Naive thymus-derived CD4-positive, alpha-beta T cell (primary cell): ENCODE measurements around the gene UIMC1. TPM values are rescaled to one million over a fixed set of nuclear protein-coding genes. Genes with fewer than 3 reads are reported as not detected.
"Not testable (repeated sequence)": the region's sequence is repeated elsewhere in the genome, so short reads cannot be mapped to it uniquely, and the experiment has no call there.

ENCODE experiments used
- ATAC-seq: fragments of 150-1000 bp; cut with Tn5 transposase; 2 replicates; pipeline ENCODE4 v1.10.0; 2021; ENCODE audit warnings: mild to moderate bottlenecking, moderate library complexity
- CTCF ChIA-PET: fragments of 350-600 bp; sonication (Branson Sonifier 250); formaldehyde crosslinking; loops from one replicate; lab custom pipeline; 2021; ENCODE audit warnings: antibody characterized with exemption; lab: Charles Lee
- POLR2A ChIA-PET: fragments of 350-600 bp; sonication (Branson Sonifier 250); formaldehyde crosslinking; loops from one replicate; lab custom pipeline; 2021; ENCODE audit warnings: antibody characterized with exemption, inconsistent platforms; lab: Charles Lee
- DNase-seq, 9 donors: peaks; one replicate each; pipeline versions ENCODE4 v3.0.0 to v3.0.0-alpha.2; 2020 to 2022; ENCODE audit warnings: mixed read lengths in 1 of 9
- H3K27ac ChIP-seq: one replicate; pipeline ENCODE4 v1.7.0; 2013; ENCODE audit warnings: mild to moderate bottlenecking, low read depth, low read length, moderate library complexity
- H3K27me3 ChIP-seq, 2 donors: one replicate each; pipeline ENCODE4 v1.7.0; 2013; ENCODE audit warnings: low read length in 2 of 2, mild to moderate bottlenecking in 2 of 2, moderate library complexity in 2 of 2; ENCODE audit not compliant: control insufficient read depth in 2 of 2, insufficient read depth in 2 of 2
- H3K36me3 ChIP-seq, 3 experiments: 1 replicate in 2 of 3; 2 replicates in 1 of 3; pipeline ENCODE4 v1.7.0; 2013; ENCODE audit warnings: low read length in 3 of 3, mild to moderate bottlenecking in 3 of 3, moderate library complexity in 1 of 3; ENCODE audit not compliant: insufficient read depth in 3 of 3, control insufficient read depth in 2 of 3
- H3K4me1 ChIP-seq, 2 donors: one replicate each; pipeline ENCODE4 v1.7.0; 2013; ENCODE audit warnings: low read length in 2 of 2, mild to moderate bottlenecking in 2 of 2, moderate library complexity in 1 of 2; ENCODE audit not compliant: control insufficient read depth in 2 of 2, insufficient read depth in 2 of 2
- H3K4me3 ChIP-seq: 2 replicates; pipeline ENCODE4 v1.7.0; 2013; ENCODE audit warnings: mild to moderate bottlenecking, low read length
- H3K9me3 ChIP-seq, 3 experiments: 1 replicate in 2 of 3; 2 replicates in 1 of 3; pipeline ENCODE4 v1.7.0; 2013; ENCODE audit warnings: low read length in 3 of 3; ENCODE audit not compliant: control insufficient read depth in 2 of 3
- H3K27ac Mint-ChIP-seq, 9 donors: one replicate each; pipeline ENCODE4 v1.8.0; 2020 to 2022; ENCODE audit warnings: mixed read lengths in 9 of 9, mild to moderate bottlenecking in 8 of 9, moderate library complexity in 5 of 9, inconsistent platforms in 2 of 9
- H3K27me3 Mint-ChIP-seq, 5 donors: one replicate each; pipeline ENCODE4 v1.8.0; 2021 to 2022; ENCODE audit warnings: mixed read lengths in 5 of 5, mild to moderate bottlenecking in 1 of 5
- H3K36me3 Mint-ChIP-seq, 5 donors: one replicate each; pipeline ENCODE4 v1.8.0; 2020 to 2022; ENCODE audit warnings: mixed read lengths in 5 of 5, mild to moderate bottlenecking in 3 of 5, inconsistent platforms in 1 of 5
- H3K4me1 Mint-ChIP-seq, 7 donors: one replicate each; pipeline ENCODE4 v1.8.0; 2020 to 2022; ENCODE audit warnings: mixed read lengths in 7 of 7, mild to moderate bottlenecking in 3 of 7, inconsistent platforms in 1 of 7
- H3K4me3 Mint-ChIP-seq, 10 donors: one replicate each; pipeline ENCODE4 v1.8.0; 2020 to 2022; ENCODE audit warnings: mild to moderate bottlenecking in 10 of 10, mixed read lengths in 10 of 10, moderate library complexity in 6 of 10, inconsistent platforms in 2 of 10
- H3K9me3 Mint-ChIP-seq, 11 donors: one replicate each; pipeline ENCODE4 v1.8.0; 2020 to 2022; ENCODE audit warnings: mixed read lengths in 11 of 11, mild to moderate bottlenecking in 4 of 11, inconsistent platforms in 1 of 11, moderate library complexity in 1 of 11
- intact Hi-C, 2 donors: fragments of 100-400 bp; cut with micrococcal nuclease; formaldehyde crosslinking; loops; one replicate each; pipeline ENCODE4 v1.15.1; 2023
- polyA plus RNA-seq, 2 donors: library from polyadenylated mRNA; unstranded; fragments of 300-500 nt; fragmentation: Illumina TruSeq; gene quantifications; one replicate each; pipeline ENCODE4 v1.2.3, GENCODE V29; 2021
- total RNA-seq, 6 experiments: library from RNA in 5 of 6; stranded (reverse) in 5 of 6; gene quantifications; 1 replicate in 5 of 6; 2 replicates in 1 of 6; pipeline ENCODE4 v1.2.3 and lab custom pipeline; 2021 to 2026

The UIMC1 gene
- total and polyA plus RNA-seq, 7 experiments from 2014 or later = 17.5 to 60.8 (median 56.8) TPM

GRCh38 chr5:176985516-176985915 is 21.1 kb downstream of the UIMC1 start:
- Histone ChIP-seq H3K9me3 (no peaks in the 10 kb centered on the region), H3K27me3 (no peaks in the 10 kb centered on the region), H3K36me3 (peaks cover 0 to 12% (median 6%) of the 10 kb centered on the region in 3 experiments), H3K27ac (peak overlapping the region; percentile 35), H3K4me1 (peaks cover 6 to 12% of the 10 kb centered on the region in 2 donors), H3K4me3 (no peak overlapping the region)
- Mint-ChIP-seq H3K9me3 (no peaks in the 10 kb centered on the region), H3K4me3 (peak overlapping the region in 9 of 10 donors; percentile 17 to 69 (median 55)), H3K27ac (peak overlapping the region; percentile 60 to 92 (median 83)), H3K36me3 (peaks cover 0 to 13% (median 11%) of the 10 kb centered on the region in 5 donors), H3K4me1 (peaks cover 18 to 38% (median 26%) of the 10 kb centered on the region in 7 donors), H3K27me3 (no peaks in the 10 kb centered on the region)
- intact Hi-C loops = loop anchor here in 1 of 2 donors (2.0 kb wide), 1 partner anchor 19 kb away; no protein-coding TSS in a partner anchor
- POLR2A ChIA-PET = interaction anchor here (1.7 kb wide), 1 partner anchor 21 kb away, joined by 8 read pairs; the partner anchor contains the start of gene UIMC1
- DNase-seq (peak in 7 of 9 donors; percentile 30 to 58 (median 54)), ATAC-seq (peak; percentile 87)
- CTCF ChIA-PET = interaction anchor here (1.1 to 1.2 kb wide), 2 partner anchors 37 to 389 kb away, joined by 3 to 6 read pairs; partner anchors contain the start of gene ZNF346

- H3K27ac ChIP-seq, H3K27me3 Mint-ChIP-seq, CTCF ChIA-PET, DNase-seq, H3K27me3 ChIP-seq, ATAC-seq, H3K4me3 Mint-ChIP-seq, H3K9me3 ChIP-seq, H3K9me3 Mint-ChIP-seq, POLR2A ChIA-PET, H3K4me3 ChIP-seq: not testable (repeated sequence)
- peaks cover 6 to 12% of the 10 kb centered on the region in 2 donors for H3K4me1 ChIP-seq
- peaks cover 19 to 36% (median 26%) of the 10 kb centered on the region in 7 donors for H3K4me1 Mint-ChIP-seq
- intact Hi-C loops = loop anchor here in 1 of 2 donors (2.0 kb wide), 1 partner anchor 21 kb away; no protein-coding TSS in a partner anchor
- H3K27ac Mint-ChIP-seq = peak overlapping the region in 2 of 9 donors; percentile 32 to 78
- peaks cover 0 to 23% (median 19%) of the 10 kb centered on the region in 5 donors for H3K36me3 Mint-ChIP-seq
- peaks cover 0 to 17% (median 6%) of the 10 kb centered on the region in 3 experiments for H3K36me3 ChIP-seq
These were observed 22.4 kb downstream of the UIMC1 start for GRCh38 chr5:176984176-176984575.

GRCh38 chr5:176983593-176983992 is 23.0 kb downstream of the UIMC1 start:
- H3K27me3 ChIP-seq = not testable (repeated sequence)
- H3K36me3 ChIP-seq = peaks cover 0 to 17% (median 6%) of the 10 kb centered on the region in 3 experiments

DNA sequence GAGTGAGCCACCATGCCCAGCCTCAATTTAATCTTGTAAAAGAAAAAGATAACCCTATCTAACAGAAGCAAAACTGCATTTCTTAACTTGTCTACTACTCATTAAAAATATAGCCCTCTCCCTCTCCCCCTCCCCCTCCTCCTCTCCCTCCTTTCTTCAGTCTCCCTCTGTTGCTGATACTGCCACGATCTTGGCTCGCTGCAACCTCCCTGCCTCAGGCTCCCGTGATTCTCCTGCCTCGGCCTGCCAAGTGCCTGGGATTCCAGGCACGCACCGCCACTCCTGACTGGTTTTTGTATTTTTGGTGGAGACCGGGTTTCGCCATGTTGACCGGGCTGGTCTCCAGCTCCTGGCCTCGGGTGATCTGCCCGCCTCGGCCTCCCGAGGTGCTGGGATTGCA is 23.5 kb downstream of the UIMC1 start:
- Mint-ChIP-seq H3K36me3 (peaks cover 5 to 25% (median 23%) of the 10 kb centered on the region in 5 donors), H3K27ac (peak overlapping the region in 5 of 9 donors; percentile 12 to 77 (median 28)), H3K4me1 (peaks cover 8 to 28% (median 18%) of the 10 kb centered on the region in 7 donors)
- H3K4me1 ChIP-seq = peaks cover 6 to 12% of the 10 kb centered on the region in 2 donors
- H3K4me3 ChIP-seq, intact Hi-C loops, H3K4me3 Mint-ChIP-seq, H3K27me3 ChIP-seq, H3K9me3 ChIP-seq, POLR2A ChIA-PET, H3K27ac ChIP-seq, H3K9me3 Mint-ChIP-seq, ATAC-seq, H3K27me3 Mint-ChIP-seq, DNase-seq, CTCF ChIA-PET: not testable (repeated sequence)
- H3K36me3 ChIP-seq = peaks cover 0 to 17% (median 6%) of the 10 kb centered on the region in 3 experiments

More at GRCh38 chr5:176983593-176983992, 23.0 kb downstream of the UIMC1 start:
- H3K27ac ChIP-seq, H3K9me3 Mint-ChIP-seq, H3K27me3 Mint-ChIP-seq, H3K4me3 ChIP-seq, ATAC-seq, H3K4me3 Mint-ChIP-seq, POLR2A ChIA-PET, DNase-seq, CTCF ChIA-PET, H3K9me3 ChIP-seq, intact Hi-C loops: not testable (repeated sequence)
- H3K27ac Mint-ChIP-seq = peak overlapping the region in 1 of 9 donors; percentile 77
- H3K36me3 Mint-ChIP-seq = peaks cover 5 to 28% (median 23%) of the 10 kb centered on the region in 5 donors
- H3K4me1 ChIP-seq = peaks cover 6 to 12% of the 10 kb centered on the region in 2 donors
- peaks cover 13 to 32% (median 22%) of the 10 kb centered on the region in 7 donors for H3K4me1 Mint-ChIP-seq

GRCh38 chr5:176980818-176981217 is 25.8 kb downstream of the UIMC1 start:
- Histone ChIP-seq H3K4me1 (peaks cover 4 to 6% of the 10 kb centered on the region in 2 donors), H3K27ac (no peak overlapping the region), H3K4me3 (no peak overlapping the region), H3K36me3 (peaks cover 0 to 17% (median 6%) of the 10 kb centered on the region in 3 experiments), H3K27me3 (no peaks in the 10 kb centered on the region), H3K9me3 (no peaks in the 10 kb centered on the region)
- intact Hi-C loops = loop anchor here in 1 of 2 donors (1.0 kb wide), 1 partner anchor 15 kb away; no protein-coding TSS in a partner anchor
- H3K9me3 Mint-ChIP-seq = no peaks in the 10 kb centered on the region
- peaks cover 5 to 26% (median 20%) of the 10 kb centered on the region in 5 donors for H3K36me3 Mint-ChIP-seq
- ChIA-PET CTCF (interaction anchor here (0.6 kb wide), 1 partner anchor 105 kb away, joined by 3 read pairs; no protein-coding TSS in a partner anchor), POLR2A (interaction anchor here (1.1 kb wide), 1 partner anchor 14 kb away, joined by 3 read pairs; no protein-coding TSS in a partner anchor)
- no peak for DNase-seq
- H3K27ac Mint-ChIP-seq = peak overlapping the region in 2 of 9 donors; percentile 14 to 36
- ATAC-seq = no peak
- no peaks in the 10 kb centered on the region for H3K27me3 Mint-ChIP-seq
- peaks cover 4 to 14% (median 11%) of the 10 kb centered on the region in 7 donors for H3K4me1 Mint-ChIP-seq
- H3K4me3 Mint-ChIP-seq = no peak overlapping the region

DNA sequence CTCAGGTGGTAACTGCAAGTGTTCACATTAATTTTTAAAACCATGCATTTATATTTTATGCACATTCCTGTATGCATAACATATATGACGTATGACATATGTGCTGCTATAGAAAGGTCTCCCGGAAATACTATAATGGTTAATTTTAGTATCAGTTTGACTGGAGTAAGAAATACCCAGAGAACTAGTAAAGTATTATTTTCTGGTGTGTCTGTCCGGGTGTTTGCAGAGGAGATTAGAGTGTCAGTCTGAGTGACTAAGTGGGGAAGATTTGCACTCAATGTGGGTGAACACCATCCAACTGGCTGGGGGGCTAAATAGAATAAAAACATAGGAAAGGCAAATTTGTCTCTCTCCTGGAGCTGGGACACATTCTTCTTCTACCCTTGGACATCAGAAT is 26.9 kb downstream of the UIMC1 start:
- Mint-ChIP-seq H3K4me3 (no peak overlapping the region), H3K27ac (peak overlapping the region in 2 of 9 donors; percentile 45 to 72), H3K9me3 (no peaks in the 10 kb centered on the region), H3K4me1 (peaks cover 0 to 13% (median 0%) of the 10 kb centered on the region in 7 donors), H3K27me3 (no peaks in the 10 kb centered on the region), H3K36me3 (peaks cover 5 to 32% (median 19%) of the 10 kb centered on the region in 5 donors)
- Histone ChIP-seq H3K27me3 (no peaks in the 10 kb centered on the region), H3K9me3 (no peaks in the 10 kb centered on the region), H3K27ac (no peak overlapping the region), H3K4me1 (no peaks in the 10 kb centered on the region), H3K4me3 (no peak overlapping the region), H3K36me3 (peaks cover 0 to 20% (median 6%) of the 10 kb centered on the region in 3 experiments)
- DNase-seq (no peak), ATAC-seq (no peak)
- ChIA-PET CTCF (no interaction called here), POLR2A (no interaction called here)
- intact Hi-C loops = loop anchor here in 1 of 2 donors (1.0 kb wide), 1 partner anchor 17 kb away; no protein-coding TSS in a partner anchor
